Mucosa of stomach (tissue), 1 donor: Measurements from ENCODE around the gene TECPR2.
"Not testable (repeated sequence)": the region's sequence is repeated elsewhere in the genome, so short reads cannot be mapped to it uniquely, and the experiment has no call there.

Source experiments
- H3K27me3 ChIP-seq: one replicate; pipeline ENCODE4 v1.7.0; 2013; ENCODE audit warnings: mild to moderate bottlenecking, low read length; ENCODE audit not compliant: control insufficient read depth, insufficient read depth
- H3K36me3 ChIP-seq: one replicate; pipeline ENCODE4 v1.7.0; 2013; ENCODE audit warnings: low read length; ENCODE audit not compliant: control insufficient read depth, insufficient read depth
- H3K4me1 ChIP-seq: one replicate; pipeline ENCODE4 v1.7.0; 2013; ENCODE audit warnings: mild to moderate bottlenecking, low read length; ENCODE audit not compliant: control insufficient read depth, insufficient read depth
- H3K4me3 ChIP-seq: one replicate; pipeline ENCODE4 v1.7.0; 2013; ENCODE audit warnings: low read length
- H3K9ac ChIP-seq: one replicate; pipeline ENCODE4 v1.7.0; 2013; ENCODE audit warnings: mild to moderate bottlenecking, low read length, moderate library complexity
- H3K9me3 ChIP-seq: one replicate; pipeline ENCODE4 v1.7.0; 2013; ENCODE audit warnings: mild to moderate bottlenecking, low read length, moderate library complexity; ENCODE audit not compliant: control insufficient read depth
- donor health status: Pancreatic carcinoma.

The TECPR2 gene

DNA sequence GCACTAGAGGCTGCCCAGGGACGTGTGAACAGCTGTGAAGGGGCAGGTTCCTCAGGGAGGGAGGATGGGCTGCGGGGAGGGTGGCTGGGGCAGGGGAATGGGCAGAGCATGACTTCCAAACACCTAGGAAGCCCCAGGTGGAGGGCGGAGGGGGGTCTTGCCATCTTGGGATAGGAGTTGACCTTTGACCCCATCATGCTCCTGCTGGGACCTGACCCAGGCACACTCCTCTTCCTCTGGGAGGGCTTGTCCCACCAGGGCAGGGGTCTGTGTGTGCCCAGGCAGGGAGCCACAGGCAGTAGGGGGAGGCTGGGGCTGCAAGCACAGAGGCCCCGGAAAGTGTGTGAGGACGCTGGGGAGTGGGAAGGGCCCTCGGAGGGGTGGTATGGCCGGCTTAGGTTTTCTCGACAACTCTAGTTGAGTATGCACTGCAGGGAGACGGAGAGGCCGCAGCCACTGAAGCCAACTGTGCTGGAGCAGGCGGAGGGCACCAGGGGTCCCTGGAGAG, 150.1 kb downstream of the TECPR2 start:
- H3K9me3 ChIP-seq: no peaks in the 10 kb centered on the region
- no peak overlapping the region for H3K9ac ChIP-seq
- no peak overlapping the region for H3K4me3 ChIP-seq
- H3K27me3 ChIP-seq: no peaks in the 10 kb centered on the region
- peaks cover 38% of the 10 kb centered on the region for H3K4me1 ChIP-seq
- H3K36me3 ChIP-seq: no peaks in the 10 kb centered on the region

DNA sequence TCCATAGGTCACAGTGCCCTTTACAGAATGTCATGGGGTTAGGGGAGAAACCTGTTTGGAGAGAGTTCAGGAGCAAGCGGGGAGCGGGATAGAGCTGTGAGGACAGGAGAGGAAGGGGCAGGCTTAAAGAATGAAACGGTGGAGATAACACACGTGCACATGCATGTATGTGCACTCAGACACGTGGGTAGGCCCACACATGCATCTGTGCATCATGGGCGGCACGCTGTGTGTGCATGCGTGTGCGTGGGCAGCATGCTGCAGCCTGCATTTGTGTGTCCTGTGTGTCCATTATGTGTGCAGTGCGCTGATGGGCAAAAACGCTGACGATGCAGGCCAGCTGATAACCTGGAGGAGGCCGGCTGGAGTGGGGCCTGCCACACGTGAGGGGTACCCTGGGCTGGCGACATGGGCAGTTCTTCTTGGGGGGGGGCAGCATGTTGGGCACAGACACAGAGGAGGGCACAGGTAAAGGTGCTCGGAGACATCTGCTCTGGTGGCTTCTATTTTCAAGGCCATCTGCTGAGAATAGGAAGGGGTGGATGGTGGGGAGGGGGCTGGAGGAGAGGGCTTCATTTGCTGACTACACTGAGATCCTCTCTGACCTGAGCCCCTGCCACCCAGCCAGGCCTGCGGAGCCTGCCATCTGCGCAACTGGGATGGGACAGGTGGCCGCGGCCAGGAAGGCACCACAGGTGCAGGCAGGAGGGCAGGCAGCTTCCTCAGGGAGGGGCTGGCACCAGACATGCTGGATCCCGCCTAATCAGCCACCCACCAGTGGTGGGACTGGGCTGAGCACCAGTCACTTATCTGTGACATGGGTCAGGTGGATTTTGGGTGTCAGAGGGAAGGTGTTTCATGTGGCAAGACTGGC, 151.4 kb downstream of the TECPR2 start:
- no peaks in the 10 kb centered on the region for H3K36me3 ChIP-seq
- peaks cover 27% of the 10 kb centered on the region for H3K4me1 ChIP-seq
- H3K27me3 ChIP-seq: no peaks in the 10 kb centered on the region
- no peaks in the 10 kb centered on the region for H3K9me3 ChIP-seq
- H3K4me3 ChIP-seq: no peak overlapping the region
- no peak overlapping the region for H3K9ac ChIP-seq

DNA sequence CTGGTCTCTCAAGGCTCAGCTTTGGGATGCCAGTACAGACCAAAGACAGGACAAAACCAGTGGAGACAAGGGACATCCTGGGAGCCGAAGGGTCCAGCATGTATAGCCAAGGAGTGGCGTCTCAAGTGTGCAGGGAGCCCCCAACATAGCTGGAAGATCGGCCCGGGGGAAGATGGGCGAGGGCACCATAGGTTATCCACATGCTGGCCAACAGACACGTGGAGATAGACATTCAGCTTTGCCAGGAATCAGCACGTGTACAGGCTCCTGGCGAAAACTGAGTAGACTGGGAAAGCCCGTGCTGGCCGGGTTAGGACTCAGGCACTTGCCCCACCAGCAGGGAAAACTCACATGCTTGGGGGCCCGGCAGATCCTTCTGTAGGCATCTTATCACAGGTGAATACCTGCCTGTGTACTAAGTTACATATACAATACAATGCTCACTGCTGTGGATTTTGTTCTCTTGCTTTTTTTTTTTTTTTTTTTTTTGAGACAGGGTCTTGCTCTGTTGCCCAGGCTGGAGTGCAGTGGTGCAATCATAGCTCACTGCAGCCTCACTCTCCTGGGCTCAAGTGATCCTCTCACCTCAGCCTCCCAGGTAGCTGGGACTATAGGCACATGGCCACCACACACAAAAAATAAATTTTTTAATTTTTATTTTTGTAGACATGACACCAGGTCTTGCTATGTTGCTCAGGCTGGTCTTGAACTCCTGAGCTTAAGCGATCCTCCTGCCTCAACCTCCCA, 152.4 kb downstream of the TECPR2 start:
- H3K36me3 ChIP-seq: no peaks in the 10 kb centered on the region
- no peak overlapping the region for H3K4me3 ChIP-seq
- H3K4me1 ChIP-seq: peaks cover 25% of the 10 kb centered on the region
- H3K9ac ChIP-seq: no peak overlapping the region
- H3K9me3 ChIP-seq: no peaks in the 10 kb centered on the region
- no peaks in the 10 kb centered on the region for H3K27me3 ChIP-seq

DNA sequence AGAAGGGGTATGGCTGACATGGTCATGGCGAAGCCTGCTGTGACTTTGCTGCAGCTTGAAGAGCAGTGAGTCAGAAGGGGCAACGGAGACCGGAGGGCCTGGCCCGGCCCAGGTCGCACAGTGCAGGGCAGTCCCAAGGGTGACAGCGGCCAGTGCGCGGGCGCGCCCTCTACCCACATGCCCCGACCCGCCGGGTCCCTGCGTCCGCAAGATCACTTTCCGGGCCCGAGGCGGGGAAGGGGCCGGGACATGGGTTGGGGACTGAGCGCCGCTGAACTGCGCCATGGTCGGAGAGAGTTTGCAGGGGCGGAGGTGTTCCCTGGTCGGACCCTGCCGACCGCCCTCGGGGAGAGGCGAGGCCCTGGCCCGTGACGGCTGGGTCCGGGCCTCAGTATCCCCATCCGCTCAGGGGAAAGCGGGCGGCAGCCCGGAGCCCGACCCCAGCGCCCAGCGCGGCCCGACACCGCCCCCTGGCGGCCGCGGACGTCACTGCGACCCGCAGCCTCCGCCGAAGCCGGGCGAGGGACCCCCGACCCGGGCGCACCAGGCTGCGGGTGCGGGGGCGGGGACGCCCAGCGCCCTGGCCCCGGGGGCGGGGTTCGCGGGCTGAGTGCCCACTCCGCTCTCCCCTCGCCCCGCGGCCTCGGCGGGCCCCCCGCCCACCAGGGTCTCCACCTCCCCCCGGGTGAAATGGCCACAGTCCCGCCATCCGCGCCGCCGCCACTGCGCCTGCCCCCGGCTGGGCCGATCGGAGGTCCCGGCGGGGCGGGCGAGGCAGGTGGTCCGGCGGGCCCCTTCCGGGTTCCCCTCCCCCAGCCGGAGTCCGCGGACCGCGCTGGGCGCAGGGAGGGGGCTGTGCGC, 154.0 kb downstream of the TECPR2 start:
- H3K9me3 ChIP-seq: no peaks in the 10 kb centered on the region
- H3K4me3 ChIP-seq: peak overlapping the region; percentile 46
- no peaks in the 10 kb centered on the region for H3K27me3 ChIP-seq
- H3K9ac ChIP-seq: peak overlapping the region; percentile 92
- peaks cover 9% of the 10 kb centered on the region for H3K4me1 ChIP-seq
- no peaks in the 10 kb centered on the region for H3K36me3 ChIP-seq

DNA sequence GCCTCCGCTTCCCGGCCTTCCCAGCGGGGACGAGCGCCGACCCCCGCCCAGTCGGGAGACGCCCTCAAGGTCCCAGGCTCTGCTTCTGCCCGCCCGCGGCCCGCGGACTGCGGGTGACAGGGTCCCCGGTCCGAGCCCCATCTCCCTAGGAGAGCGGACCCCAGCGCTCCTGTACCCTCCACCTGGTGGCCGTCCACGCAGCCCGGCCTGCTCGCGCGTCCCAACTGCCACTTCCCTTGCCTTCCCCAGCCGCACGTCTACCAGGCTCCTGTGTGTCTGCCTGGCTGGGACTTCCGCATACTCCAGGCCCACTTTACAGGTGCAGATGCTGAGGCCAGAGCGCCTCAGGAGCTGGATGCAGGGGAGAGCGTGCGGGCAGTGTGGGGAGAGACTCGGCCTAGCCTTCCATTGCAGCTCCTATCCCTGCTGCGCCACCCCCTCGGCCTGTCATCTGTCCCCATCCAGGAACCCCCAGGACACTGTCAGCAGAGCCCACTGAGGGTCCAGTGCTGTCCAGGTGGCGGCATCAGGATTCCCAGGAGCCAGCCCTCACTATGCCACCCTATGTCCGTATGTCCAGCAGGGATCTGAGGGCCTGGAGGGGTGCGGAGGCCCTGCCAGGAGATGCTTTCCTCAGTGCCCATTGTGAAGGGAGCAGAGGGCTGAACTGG, 154.8 kb downstream of the TECPR2 start:
- Histone ChIP-seq H3K36me3 (no peaks in the 10 kb centered on the region), H3K4me3 (peak overlapping the region; percentile 46), H3K27me3 (no peaks in the 10 kb centered on the region), H3K4me1 (peaks cover 5% of the 10 kb centered on the region), H3K9ac (peak overlapping the region; percentile 92), H3K9me3 (no peaks in the 10 kb centered on the region)

DNA sequence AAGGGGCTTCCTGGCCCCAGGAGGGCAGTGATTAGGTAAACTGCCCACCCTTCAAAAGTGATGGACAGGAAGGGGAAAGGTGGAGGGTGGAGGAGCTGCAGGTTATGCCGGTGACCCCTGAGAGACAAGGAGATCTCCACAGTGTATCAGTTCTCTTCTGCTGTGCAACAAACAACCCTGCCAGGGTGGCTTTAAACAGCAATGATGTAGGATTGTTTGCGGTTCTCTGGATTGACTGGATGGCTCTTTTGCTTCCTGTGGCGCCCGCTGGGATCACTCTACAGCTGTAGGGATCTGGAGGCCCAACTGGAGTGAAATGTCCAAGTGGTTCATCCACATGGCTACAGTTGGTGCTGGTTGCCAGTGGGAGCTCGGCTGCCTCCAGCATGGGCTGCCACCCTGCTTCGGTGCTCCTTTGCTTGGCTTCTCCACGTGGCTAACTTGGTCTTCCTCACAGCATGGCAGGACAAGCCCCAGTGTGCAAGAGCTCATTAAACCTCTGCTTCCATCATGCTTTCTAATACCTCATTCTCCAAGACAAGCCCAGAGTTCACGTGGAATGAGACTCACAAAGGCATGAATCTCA, 155.4 kb downstream of the TECPR2 start:
- Histone ChIP-seq H3K27me3 (no peaks in the 10 kb centered on the region), H3K9ac (no peak overlapping the region)

DNA sequence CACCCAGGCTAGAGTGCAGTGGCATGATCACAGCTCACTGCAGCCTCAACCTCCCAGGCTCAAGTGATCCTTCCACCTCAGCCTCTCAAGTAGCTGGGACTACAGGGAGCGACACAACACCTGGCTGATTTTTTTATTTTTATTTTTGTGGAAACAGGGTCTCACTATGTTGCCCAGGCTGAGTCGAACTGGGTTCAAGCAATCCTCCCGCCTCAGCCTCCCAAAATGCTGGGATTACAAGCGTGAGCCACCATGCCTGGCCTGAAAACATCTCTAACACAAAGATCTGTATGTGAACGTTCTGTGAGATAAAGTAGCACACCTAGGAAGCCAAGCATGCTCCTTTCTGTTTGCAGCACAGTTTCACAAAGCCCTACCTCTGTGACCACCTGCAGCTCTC, 157.0 kb downstream of the TECPR2 start:
- H3K36me3 ChIP-seq, H3K4me3 ChIP-seq, H3K9me3 ChIP-seq, H3K27me3 ChIP-seq, H3K9ac ChIP-seq: not testable (repeated sequence)
- peaks cover 16% of the 10 kb centered on the region for H3K4me1 ChIP-seq

More for the DNA sequence above, 155.4 kb downstream of the TECPR2 start:
- H3K9me3 ChIP-seq: no peaks in the 10 kb centered on the region
- H3K4me3 ChIP-seq: no peak overlapping the region
- H3K4me1 ChIP-seq: peaks cover 5% of the 10 kb centered on the region
- no peaks in the 10 kb centered on the region for H3K36me3 ChIP-seq

DNA sequence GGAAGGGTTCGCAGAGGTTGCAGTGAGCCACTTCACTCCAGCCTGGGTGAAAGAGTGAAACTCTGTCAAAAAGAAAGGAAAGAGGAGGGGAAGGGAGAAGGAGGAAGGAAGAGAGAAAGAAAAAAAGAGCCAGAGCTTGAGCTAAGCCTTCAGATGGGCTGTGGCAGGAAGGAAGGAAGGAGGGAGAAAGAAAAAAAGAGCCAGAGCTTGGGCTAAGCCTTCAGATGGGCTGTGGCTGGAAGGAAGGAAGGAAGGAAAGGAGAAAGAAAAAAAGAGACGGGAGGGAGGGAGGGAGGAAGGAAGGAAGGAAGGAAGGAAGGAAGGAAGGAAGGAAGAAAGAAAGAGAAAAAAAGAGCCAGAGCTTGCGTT, 160.4 kb downstream of the TECPR2 start:
- peaks cover 36% of the 10 kb centered on the region for H3K4me1 ChIP-seq
- no peaks in the 10 kb centered on the region for H3K36me3 ChIP-seq
- H3K9me3 ChIP-seq: no peaks in the 10 kb centered on the region
- H3K4me3 ChIP-seq: no peak overlapping the region
- no peaks in the 10 kb centered on the region for H3K27me3 ChIP-seq
- peak overlapping the region; percentile 75 for H3K9ac ChIP-seq

DNA sequence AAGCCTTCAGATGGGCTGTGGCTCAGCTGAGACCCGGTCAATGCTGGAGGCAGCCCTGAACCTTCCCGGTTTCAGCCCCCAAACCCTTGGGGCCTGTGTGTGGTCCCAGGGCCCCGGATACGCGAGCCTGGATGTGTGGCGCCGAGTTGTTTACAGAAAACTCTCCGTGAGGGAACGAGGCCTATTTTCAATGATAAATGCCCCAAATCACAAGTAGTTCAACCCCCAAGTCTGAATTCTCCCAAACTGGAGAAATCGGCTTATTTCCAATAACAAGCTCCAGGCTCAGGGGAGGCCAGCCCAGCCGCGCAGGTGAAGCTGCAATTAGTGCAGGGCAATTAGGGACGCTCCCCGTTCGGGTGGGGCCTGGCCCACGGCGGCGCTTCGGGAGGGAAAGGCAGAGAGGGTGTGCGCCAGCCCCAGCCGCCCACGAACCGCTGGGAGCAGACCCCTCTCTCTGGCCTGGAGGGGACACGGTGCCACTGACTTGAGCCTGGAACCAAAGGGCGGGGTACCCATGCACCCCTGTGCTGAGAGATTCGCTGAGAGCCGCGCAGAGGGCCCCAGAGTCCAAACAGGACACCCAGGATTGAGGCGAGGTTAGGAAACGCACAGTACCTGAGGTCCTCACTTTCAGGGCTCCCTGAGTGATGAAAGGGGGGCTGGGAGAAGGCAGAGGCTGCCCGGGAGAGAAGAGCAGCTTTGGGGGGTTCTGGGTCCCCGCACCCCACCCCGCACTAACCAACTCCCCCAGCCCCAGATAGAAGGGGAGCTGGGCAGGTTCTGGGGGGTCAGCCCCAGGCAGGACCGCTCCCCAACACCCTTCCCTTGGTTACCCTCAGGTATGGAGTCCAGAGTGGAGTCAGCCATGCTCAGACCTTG, 161.1 kb downstream of the TECPR2 start:
- peak overlapping the region; percentile 75 for H3K9ac ChIP-seq
- H3K4me1 ChIP-seq: peaks cover 36% of the 10 kb centered on the region
- no peaks in the 10 kb centered on the region for H3K27me3 ChIP-seq
- H3K4me3 ChIP-seq: peak overlapping the region; percentile 6
- no peaks in the 10 kb centered on the region for H3K36me3 ChIP-seq
- no peaks in the 10 kb centered on the region for H3K9me3 ChIP-seq

DNA sequence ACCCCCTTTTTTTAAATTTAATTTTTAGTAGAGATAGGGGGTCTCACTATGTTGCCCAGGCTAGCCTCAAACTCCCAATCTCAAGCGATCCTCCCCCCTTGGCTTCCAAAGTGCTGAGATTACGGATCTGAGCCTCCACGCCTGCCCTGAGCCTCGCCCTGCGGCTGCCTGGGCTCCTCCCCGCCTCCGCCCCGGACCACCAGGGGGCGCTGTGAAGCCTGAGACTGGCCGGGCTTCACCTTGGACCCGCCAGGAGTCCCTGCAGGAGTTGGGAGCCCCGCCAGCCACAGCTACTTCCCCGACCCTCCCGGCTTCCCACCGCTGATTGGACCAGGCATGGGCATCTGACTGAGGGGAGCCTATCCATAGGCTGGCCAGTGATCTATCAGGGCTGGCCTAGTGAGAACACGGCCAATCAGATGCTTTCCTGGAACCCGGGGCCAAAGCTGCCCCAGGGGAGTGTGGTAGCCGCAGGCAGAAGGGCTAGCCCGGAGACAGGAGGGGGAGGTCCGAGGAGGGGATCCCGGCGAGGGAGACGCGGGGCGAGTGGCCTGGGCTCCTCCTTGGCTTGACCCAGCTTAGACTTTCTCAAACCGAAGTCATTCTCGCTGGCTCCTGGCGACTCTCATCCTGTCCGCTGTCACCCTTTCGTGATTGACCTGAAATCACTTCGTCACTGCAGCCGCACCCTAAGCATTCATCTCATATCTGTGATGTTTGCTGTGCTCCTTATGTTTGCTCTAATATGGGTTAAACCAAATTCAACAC, 161.9 kb downstream of the TECPR2 start:
- Histone ChIP-seq H3K4me3 (peak overlapping the region; percentile 75), H3K36me3 (no peaks in the 10 kb centered on the region), H3K9me3 (no peaks in the 10 kb centered on the region), H3K4me1 (peaks cover 36% of the 10 kb centered on the region), H3K27me3 (no peaks in the 10 kb centered on the region), H3K9ac (peak overlapping the region; percentile 75)
